ENCODE data around the gene SP2.

The SP2 gene

DNA sequence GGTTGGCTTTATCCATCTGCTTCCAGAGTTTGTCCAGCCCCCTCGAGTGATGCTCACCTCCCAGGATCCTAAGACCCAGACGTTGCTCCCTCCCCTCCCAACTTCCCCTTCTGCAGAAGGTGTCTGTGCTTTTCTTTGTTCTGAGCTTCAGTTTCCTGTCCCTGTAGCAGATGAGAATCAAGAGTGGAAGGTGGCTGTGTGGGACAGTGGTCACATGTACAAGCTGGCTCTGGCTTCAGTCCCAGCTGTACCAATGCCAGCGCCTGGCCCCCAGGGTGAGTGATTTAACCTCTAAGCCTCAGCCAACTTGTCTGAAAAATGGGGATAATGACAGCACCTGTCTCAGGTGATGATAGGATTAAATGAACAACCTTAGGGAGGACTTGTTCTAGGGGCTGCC lies 53.9 kb downstream of the SP2 start:
- Histone ChIP-seq H3K9me3 (ENCODE audit: control insufficient read depth, low read length) (no peaks in the 10 kb centered on the region), H3K27me3 (ENCODE audit: control insufficient read depth, insufficient read depth, low read length, poor library complexity, severe bottlenecking) (no peaks in the 10 kb centered on the region), H3K4me1 (ENCODE audit: control insufficient read depth, insufficient read depth, low read length) (peaks cover 5% of the 10 kb centered on the region), H3K27ac (ENCODE audit: insufficient read depth, low read depth, low read length, poor library complexity, severe bottlenecking) (no peak overlapping the region), H3K36me3 (ENCODE audit: control insufficient read depth, insufficient read depth, low read length) (no peaks in the 10 kb centered on the region), H3K4me3 (ENCODE audit: insufficient read depth, low read depth, low read length) (no peak overlapping the region)
- WGBS, 2 experiments = 81 to 83% methylated on average over 3 of the region's 3 CpGs

DNA sequence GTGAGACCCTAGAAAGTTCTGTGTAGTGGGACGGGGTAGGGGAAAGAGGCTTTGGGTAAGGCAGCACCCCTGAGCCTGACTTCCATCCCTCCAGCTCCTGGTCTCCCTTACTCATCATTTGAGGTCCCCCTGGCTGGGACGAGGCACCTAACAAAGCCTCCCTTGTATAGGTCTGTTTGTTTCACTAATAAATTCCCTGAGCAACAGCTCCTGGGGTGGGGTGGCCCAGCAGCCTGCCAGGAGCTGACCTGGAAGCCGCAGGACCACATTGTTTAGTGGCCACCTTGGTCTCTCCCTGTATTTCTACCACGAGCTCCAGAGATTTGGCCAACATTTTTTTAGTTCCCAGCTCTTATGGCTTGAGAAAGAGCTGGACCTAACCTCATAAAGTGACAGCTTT lies 54.4 kb downstream of the SP2 start:
- H3K4me1 ChIP-seq (ENCODE audit: control insufficient read depth, insufficient read depth, low read length) = peaks cover 5% of the 10 kb centered on the region
- 86 to 93% methylated on average over 4 of the region's 4 CpGs for WGBS, 2 experiments

DNA sequence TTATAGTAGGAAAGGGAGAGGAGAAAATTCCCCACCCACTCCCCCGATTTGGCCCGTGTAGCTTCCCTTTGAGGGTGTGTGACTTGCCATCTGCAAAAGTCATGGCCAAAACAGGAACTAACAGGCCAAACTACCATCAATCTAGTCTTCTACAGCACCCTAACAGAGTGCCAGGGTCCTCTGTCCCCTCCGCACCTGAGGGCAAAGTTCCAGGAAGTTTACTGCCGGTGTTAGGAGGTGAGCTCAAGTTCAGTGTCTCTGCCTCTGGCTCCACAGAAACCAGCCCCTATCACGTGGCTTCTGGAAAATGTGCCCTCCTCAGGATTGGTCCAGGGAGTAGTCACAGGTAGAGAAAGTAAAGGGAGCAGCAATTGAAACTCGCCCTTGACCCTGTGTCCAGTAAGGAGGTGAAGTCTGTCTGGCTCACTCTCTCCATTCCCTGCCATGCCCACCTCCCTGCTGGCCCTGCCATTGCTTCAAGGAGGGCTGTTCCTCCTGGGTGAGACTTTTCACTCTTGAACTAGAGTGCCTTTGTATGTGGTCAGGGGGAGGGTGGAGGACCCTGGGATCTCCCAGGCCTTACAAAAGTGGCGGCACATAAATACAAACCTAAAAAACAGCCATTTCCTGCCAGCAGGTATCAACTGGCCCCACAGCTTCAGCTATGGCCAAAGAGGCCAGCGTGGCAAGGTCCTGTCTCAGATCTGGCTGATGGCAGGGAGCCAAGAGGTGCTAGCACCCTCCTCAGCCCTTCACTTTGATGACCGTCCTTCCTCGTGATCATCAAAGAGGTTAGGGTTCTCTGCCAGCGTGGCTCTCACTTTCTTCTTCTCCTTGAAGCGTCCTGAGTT lies 56.4 kb downstream of the SP2 start:
- Histone ChIP-seq H3K36me3 (ENCODE audit: control insufficient read depth, insufficient read depth, low read length) (no peaks in the 10 kb centered on the region), H3K27ac (ENCODE audit: insufficient read depth, low read depth, low read length, poor library complexity, severe bottlenecking) (no peak overlapping the region), H3K4me3 (ENCODE audit: insufficient read depth, low read depth, low read length) (no peak overlapping the region), H3K9me3 (ENCODE audit: control insufficient read depth, low read length) (no peaks in the 10 kb centered on the region), H3K4me1 (ENCODE audit: control insufficient read depth, insufficient read depth, low read length) (peaks cover 9% of the 10 kb centered on the region), H3K27me3 (ENCODE audit: control insufficient read depth, insufficient read depth, low read length, poor library complexity, severe bottlenecking) (no peaks in the 10 kb centered on the region)
- 90 to 91% methylated on average over 12 of the region's 12 CpGs for WGBS, 2 experiments

More for the DNA sequence above, 54.4 kb downstream of the SP2 start:
- H3K27ac ChIP-seq (ENCODE audit: insufficient read depth, low read depth, low read length, poor library complexity, severe bottlenecking) = no peak overlapping the region
- no peak overlapping the region for H3K4me3 ChIP-seq (ENCODE audit: insufficient read depth, low read depth, low read length)
- H3K36me3 ChIP-seq (ENCODE audit: control insufficient read depth, insufficient read depth, low read length) = no peaks in the 10 kb centered on the region
- H3K27me3 ChIP-seq (ENCODE audit: control insufficient read depth, insufficient read depth, low read length, poor library complexity, severe bottlenecking) = no peaks in the 10 kb centered on the region
- no peaks in the 10 kb centered on the region for H3K9me3 ChIP-seq (ENCODE audit: control insufficient read depth, low read length)

DNA sequence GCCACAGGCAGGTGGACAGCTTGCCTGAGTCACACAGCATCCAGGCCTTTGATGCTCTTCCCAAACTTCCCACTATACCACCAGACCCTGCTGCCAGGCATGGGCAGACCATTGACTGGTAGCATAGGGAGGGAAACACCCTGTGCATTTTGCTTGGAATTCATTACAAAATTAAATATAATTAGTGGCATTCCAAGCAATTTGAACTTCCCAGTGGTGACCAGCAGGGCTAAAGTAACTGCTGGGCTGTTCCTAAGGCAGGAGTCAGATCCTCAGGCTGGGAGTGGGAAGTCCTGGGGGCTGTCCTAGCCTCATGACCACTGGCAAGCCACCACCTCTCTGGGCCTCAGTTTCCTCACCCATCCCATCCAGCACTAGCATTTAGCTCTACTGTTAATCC lies 57.9 kb downstream of the SP2 start:
- no peaks in the 10 kb centered on the region for H3K27me3 ChIP-seq (ENCODE audit: control insufficient read depth, insufficient read depth, low read length, poor library complexity, severe bottlenecking)
- no peak overlapping the region for H3K4me3 ChIP-seq (ENCODE audit: insufficient read depth, low read depth, low read length)
- H3K27ac ChIP-seq (ENCODE audit: insufficient read depth, low read depth, low read length, poor library complexity, severe bottlenecking) = no peak overlapping the region
- no peaks in the 10 kb centered on the region for H3K9me3 ChIP-seq (ENCODE audit: control insufficient read depth, low read length)
- no peaks in the 10 kb centered on the region for H3K36me3 ChIP-seq (ENCODE audit: control insufficient read depth, insufficient read depth, low read length)
- H3K4me1 ChIP-seq (ENCODE audit: control insufficient read depth, insufficient read depth, low read length) = peaks cover 12% of the 10 kb centered on the region

DNA sequence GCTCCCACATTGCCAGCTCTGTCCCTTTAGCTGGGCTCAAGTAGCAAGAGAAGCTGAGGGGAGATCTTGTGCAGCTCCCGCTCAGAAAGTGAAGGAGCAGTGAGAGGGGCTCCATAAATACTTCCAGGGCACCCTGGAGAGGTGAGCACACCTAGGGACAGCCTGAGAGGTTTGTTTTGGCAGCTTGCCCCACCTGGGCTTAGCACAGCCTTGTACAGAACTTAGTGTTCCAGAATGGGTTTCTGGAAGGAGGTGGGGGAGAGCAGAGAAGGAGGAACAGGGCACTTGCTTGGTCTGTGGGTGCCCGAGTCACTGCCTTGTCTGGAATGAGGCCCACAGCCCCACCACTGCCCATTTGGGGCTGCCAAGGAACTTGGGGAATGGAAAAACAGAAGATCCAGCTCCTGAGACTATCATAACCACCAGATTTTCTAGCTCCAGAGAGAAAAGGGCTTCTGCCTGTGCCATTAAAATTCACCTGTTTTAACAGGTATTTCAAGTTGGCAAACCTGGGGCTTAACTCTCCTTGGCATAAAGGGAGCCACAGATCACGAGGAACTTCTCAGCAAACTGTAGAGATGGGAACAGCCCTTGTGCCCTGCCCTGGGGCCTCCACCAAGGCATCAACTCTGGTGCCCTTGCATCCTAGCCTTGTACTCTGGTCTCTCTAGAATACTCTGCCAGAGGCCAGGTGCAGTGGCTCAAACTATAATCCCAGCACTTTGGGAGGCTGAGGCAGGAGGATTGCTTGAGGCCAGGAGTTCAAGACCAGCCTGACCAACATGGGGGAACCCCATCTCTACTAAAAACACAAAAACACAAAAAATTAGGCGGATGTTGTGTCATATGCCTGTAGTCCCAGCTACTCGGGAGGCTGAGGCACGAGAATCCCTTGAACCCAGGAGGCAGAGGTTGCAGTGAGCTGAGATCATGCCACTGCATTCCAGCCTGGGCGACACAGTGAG lies 59.7 kb downstream of the SP2 start:
- no peaks in the 10 kb centered on the region for H3K9me3 ChIP-seq (ENCODE audit: control insufficient read depth, low read length)
- no peaks in the 10 kb centered on the region for H3K36me3 ChIP-seq (ENCODE audit: control insufficient read depth, insufficient read depth, low read length)
- no peaks in the 10 kb centered on the region for H3K27me3 ChIP-seq (ENCODE audit: control insufficient read depth, insufficient read depth, low read length, poor library complexity, severe bottlenecking)
- peaks cover 7% of the 10 kb centered on the region for H3K4me1 ChIP-seq (ENCODE audit: control insufficient read depth, insufficient read depth, low read length)
- 92 to 94% methylated on average over 7 of the region's 7 CpGs for WGBS, 2 experiments
- H3K4me3 ChIP-seq (ENCODE audit: insufficient read depth, low read depth, low read length) = no peak overlapping the region
- H3K27ac ChIP-seq (ENCODE audit: insufficient read depth, low read depth, low read length, poor library complexity, severe bottlenecking) = no peak overlapping the region

DNA sequence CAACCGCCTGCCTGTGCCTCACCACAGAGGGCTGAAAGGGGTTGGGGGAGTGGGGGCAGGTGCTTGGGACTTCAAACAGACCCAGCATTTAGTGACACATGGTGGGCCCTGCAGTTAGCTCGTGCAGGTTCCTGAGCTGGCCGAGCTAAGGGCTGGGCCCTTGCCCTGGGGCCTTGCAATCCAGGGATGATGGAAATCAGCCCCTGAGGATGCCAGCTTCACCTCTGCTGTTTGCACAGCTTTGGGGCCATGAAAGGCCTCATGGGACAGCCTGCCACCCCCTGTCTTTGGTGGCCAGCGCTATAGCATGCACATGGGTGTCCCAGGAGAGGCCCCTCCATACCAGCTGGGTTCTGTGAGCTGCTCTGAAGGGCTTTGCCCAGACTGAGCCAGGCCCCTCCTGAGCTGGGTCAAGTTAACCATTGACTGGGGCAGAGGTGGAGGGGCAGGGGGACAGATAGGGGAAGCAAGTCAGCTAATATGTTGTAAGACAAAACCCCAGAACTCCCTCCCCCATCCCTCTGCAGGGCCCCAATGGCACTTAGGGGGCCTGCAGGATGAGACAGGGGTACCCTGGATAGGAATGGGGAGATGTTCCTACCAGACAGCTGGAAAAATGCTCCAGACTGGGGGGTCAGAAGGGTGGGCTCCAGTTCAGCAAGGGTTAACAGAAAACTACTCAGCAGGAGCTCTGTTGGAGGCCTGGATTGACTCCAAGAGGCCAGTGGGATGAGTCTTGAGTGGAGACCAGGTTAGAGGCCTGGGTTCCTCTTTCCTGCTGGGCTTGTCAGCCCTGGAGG lies 61.0 kb downstream of the SP2 start:
- H3K27ac ChIP-seq (ENCODE audit: insufficient read depth, low read depth, low read length, poor library complexity, severe bottlenecking) = no peak overlapping the region
- H3K36me3 ChIP-seq (ENCODE audit: control insufficient read depth, insufficient read depth, low read length) = no peaks in the 10 kb centered on the region
- no peaks in the 10 kb centered on the region for H3K27me3 ChIP-seq (ENCODE audit: control insufficient read depth, insufficient read depth, low read length, poor library complexity, severe bottlenecking)
- H3K9me3 ChIP-seq (ENCODE audit: control insufficient read depth, low read length) = no peaks in the 10 kb centered on the region
- no peak overlapping the region for H3K4me3 ChIP-seq (ENCODE audit: insufficient read depth, low read depth, low read length)
- peaks cover 7% of the 10 kb centered on the region for H3K4me1 ChIP-seq (ENCODE audit: control insufficient read depth, insufficient read depth, low read length)
- 72 to 75% methylated on average over 4 of the region's 4 CpGs for WGBS, 2 experiments

DNA sequence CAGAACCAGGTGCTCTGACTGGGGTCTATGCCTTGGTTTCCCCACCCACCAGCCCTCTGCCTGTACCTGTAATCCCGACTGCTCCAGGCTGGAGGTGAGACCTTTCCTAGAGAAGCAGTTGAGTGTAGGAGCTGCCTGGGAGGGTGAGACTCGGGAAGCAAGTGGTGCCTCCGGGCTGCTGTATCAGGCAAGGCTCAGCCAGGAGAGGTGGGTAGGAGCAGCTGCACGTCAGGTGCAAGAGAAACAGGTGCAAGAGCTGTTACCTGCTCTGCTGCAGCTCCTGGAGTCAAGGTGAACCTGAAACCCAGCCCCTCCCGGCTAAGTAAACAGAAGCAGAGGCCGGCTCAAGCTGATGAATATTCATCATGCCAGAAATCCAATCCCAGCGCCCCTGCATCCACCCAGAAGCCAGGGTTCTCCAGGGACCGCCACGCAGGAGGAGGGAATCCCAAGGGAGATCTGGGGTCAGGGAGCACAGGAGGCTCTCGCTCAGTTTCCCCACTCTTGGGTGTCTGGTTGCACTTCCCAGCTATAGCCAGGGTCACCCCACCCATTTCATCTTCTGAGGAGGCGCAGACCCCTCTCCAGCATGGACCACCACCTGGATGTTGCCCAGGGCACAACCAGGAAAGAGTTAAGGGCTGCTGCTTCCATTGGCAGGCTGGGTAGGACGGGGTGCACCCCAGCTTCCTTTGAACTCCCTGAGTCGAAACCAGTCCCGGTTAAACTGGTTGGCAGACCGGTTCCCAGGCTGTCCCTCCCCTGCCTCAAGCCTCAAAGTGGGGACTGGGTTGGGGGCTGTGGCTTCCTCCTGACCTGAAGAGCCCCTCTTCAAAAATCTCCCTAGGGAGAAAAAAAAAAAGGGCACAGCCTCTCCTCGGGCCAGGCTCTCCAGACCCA lies 61.8 kb downstream of the SP2 start, which contains the start of gene PRR15L:
Gene PRR15L (minus strand): TSS at position 293 of the 900 bp plus-strand sequence. CDS start 4,649 bp downstream, outside the sequence.
- 55 to 57% methylated on average over 16 of the region's 16 CpGs for WGBS, 2 experiments
- no peaks in the 10 kb centered on the region for H3K9me3 ChIP-seq (ENCODE audit: control insufficient read depth, low read length)
- no peaks in the 10 kb centered on the region for H3K36me3 ChIP-seq (ENCODE audit: control insufficient read depth, insufficient read depth, low read length)
- peaks cover 7% of the 10 kb centered on the region for H3K4me1 ChIP-seq (ENCODE audit: control insufficient read depth, insufficient read depth, low read length)
- no peaks in the 10 kb centered on the region for H3K27me3 ChIP-seq (ENCODE audit: control insufficient read depth, insufficient read depth, low read length, poor library complexity, severe bottlenecking)
- no peak within 1 kb of the TSS for H3K27ac ChIP-seq (ENCODE audit: insufficient read depth, low read depth, low read length, poor library complexity, severe bottlenecking)
- H3K4me3 ChIP-seq (ENCODE audit: insufficient read depth, low read depth, low read length) = no peak within 1 kb of the TSS

DNA sequence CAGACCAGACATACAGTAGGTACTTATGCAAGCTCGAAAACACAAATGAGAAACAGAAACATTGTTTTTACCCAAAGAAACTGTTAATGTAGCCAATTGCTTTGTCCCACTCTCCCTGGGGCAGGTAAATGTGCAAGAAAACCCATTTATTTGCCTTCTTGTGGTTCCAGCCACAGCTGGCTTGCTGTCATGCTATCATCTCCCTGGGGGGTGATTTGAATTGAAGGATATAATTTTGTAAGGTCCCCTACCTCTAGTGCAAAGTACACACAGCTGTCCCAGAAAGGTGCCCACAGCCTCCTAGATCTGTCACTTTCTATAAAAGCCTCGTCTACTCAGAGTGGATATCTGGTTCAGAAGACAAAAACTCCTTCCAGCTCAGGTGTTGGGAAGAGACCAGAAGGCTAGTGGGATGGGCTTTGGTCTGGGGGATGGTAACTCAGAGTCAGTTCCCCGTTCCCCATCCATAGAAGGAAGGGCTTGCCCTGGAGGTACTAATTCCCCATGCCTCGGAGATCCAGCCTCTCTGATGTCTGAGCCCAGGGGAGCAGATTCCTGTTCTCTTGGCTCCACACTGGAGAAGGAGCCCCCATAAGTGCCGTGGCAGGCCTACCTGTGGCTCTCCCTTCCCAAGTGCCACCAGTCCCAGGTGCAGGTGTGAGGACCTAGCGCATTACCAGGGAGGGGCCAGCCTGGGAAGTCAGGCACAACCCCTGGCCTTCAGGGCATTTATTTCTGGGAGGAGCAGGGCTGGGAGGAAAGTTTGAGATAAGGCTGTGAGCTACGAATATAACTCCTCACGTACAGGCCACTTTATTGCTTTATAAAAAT lies 64.0 kb downstream of the SP2 start:
- Histone ChIP-seq H3K4me3 (ENCODE audit: insufficient read depth, low read depth, low read length) (no peak overlapping the region), H3K27me3 (ENCODE audit: control insufficient read depth, insufficient read depth, low read length, poor library complexity, severe bottlenecking) (no peaks in the 10 kb centered on the region), H3K27ac (ENCODE audit: insufficient read depth, low read depth, low read length, poor library complexity, severe bottlenecking) (no peak overlapping the region), H3K36me3 (ENCODE audit: control insufficient read depth, insufficient read depth, low read length) (no peaks in the 10 kb centered on the region), H3K4me1 (ENCODE audit: control insufficient read depth, insufficient read depth, low read length) (peaks cover 7% of the 10 kb centered on the region), H3K9me3 (ENCODE audit: control insufficient read depth, low read length) (no peaks in the 10 kb centered on the region)
- WGBS, 2 experiments = 86% methylated on average over 8 of the region's 8 CpGs

All from ectodermal cell (in vitro differentiated cells).